Adrenal gland (tissue), 5 donors: ENCODE results near the gene TGFBR2.

Experiments
- POLR2A ChIP-seq, 2 donors: fragments of 450-650 bp; IDR thresholded peaks; one replicate each; pipeline ENCODE4 v1.6.1; 2017; ENCODE audit warnings: antibody characterized with exemption in 2 of 2, mild to moderate bottlenecking in 2 of 2, moderate library complexity in 1 of 2
- TF ChIP-seq, protein P1 (sequence below), 6 experiments: fragments of 450-650 bp in 4 of 6; fragments of 200-600 bp in 2 of 6; sonication (generic) in 1 of 6; IDR thresholded peaks; 1 replicate in 5 of 6; 2 replicates in 1 of 6; pipeline versions ENCODE4 v1.5.1 to v1.8.0; 2016 to 2021; ENCODE audit warnings: antibody characterized with exemption in 6 of 6, mild to moderate bottlenecking in 2 of 6, moderate library complexity in 1 of 6
- donor health status: DM: no; HTN: no; CAD: no.

DNA sequence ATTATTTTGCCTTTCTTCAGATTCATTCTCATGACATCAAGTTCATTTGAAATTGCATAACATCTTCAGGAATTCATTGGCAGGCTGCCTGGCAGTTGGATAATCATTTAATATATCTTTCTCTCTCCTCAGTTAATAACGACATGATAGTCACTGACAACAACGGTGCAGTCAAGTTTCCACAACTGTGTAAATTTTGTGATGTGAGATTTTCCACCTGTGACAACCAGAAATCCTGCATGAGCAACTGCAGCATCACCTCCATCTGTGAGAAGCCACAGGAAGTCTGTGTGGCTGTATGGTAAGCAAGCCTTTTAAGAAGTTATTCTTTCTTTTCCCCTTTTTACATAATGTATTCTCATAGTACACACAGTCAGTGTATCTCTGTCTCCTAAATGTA, 38.2 kb downstream of the TGFBR2 start:
- TF ChIP-seq, protein P1, sequence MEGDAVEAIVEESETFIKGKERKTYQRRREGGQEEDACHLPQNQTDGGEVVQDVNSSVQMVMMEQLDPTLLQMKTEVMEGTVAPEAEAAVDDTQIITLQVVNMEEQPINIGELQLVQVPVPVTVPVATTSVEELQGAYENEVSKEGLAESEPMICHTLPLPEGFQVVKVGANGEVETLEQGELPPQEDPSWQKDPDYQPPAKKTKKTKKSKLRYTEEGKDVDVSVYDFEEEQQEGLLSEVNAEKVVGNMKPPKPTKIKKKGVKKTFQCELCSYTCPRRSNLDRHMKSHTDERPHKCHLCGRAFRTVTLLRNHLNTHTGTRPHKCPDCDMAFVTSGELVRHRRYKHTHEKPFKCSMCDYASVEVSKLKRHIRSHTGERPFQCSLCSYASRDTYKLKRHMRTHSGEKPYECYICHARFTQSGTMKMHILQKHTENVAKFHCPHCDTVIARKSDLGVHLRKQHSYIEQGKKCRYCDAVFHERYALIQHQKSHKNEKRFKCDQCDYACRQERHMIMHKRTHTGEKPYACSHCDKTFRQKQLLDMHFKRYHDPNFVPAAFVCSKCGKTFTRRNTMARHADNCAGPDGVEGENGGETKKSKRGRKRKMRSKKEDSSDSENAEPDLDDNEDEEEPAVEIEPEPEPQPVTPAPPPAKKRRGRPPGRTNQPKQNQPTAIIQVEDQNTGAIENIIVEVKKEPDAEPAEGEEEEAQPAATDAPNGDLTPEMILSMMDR (IDR thresholded peaks at IDR 0.05) = no peak
- no peak for TF ChIP-seq POLR2A (IDR thresholded peaks at IDR 0.05)
